Prostate gland (tissue), 2 donors: ENCODE data around the gene TASP1.

Experiments used
- CTCF ChIP-seq, 4 experiments: fragments of 200-600 bp in 2 of 4; fragments of 450-650 bp in 2 of 4; sonication (generic) in 2 of 4; IDR thresholded peaks; 1 replicate in 3 of 4; 2 replicates in 1 of 4; pipeline ENCODE4 v1.5.1; 2016 to 2019; ENCODE audit warnings: antibody characterized with exemption in 4 of 4, mild to moderate bottlenecking in 2 of 4, moderate library complexity in 2 of 4
- POLR2A ChIP-seq: fragments of 450-650 bp; IDR thresholded peaks from one replicate; pipeline ENCODE4 v1.6.1; 2016; ENCODE audit warnings: antibody characterized with exemption, mild to moderate bottlenecking
- POLR2AphosphoS5 ChIP-seq: sonication (generic); formaldehyde crosslinking; IDR thresholded peaks from one replicate; pipeline ENCODE4 v1.6.1; 2017; ENCODE audit warnings: antibody characterized with exemption

- TF ChIP-seq CTCF (IDR thresholded peaks at IDR 0.05) = no peak
- TF ChIP-seq POLR2AphosphoS5 = no peak
- TF ChIP-seq POLR2A = no peak
These were observed 5.3 kb upstream of the TASP1 start for GRCh38 chr20:13644010-13644409.
